ENCODE results near the gene COL6A1. TPM values are rescaled to one million over a fixed set of nuclear protein-coding genes. Genes with fewer than 3 reads are reported as not detected.
A peak's percentile ranks its signal among the peaks of the same experiment; 100 is the strongest.

Gene COL6A1
- total RNA-seq, 1 experiment from 2014 or later: 221 TPM

DNA sequence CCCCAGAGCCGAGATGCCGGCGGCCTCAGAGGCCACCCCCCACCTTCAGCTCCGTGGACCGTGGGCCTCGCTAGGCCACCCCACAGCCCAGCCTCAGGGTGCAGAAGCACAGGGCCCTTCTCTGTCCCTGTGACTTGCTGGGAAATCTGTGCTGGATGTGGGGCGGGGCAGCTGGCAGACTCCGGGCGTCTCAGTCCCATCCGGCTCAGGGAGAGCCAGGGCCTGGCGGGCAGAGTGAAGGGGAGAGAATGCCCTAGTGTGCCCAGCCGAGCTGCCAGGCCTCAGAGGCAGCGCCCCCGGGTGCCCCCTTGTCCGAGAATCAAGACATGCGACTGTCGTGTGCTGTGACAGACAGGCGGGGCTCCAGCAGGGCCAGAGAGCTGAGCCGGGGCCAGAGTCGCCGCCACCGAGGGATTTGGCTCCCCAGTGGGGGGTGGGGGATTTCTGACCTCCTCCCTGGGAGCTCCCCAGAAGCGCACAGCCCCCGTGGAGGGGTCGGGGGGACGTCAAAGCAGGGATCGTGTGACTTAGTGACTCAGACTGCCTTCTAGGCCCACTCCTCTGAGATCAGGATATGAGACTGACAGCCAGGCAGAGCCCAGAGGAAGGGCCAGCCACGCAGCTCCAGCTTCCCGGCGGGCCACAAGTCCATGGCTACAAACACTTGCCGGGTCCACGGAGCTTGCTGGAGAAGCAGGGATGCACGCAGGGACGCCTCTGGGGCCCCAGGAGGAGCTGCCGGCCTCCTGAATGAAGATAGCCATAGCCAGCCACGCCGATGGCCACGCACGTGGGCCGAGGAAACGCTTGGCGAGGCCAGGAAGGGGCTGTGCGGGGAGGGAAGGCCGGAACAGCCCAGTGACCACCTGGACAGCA is 11.9 kb downstream of the COL6A1 start:
- Mint-ChIP-seq H3K4me3 (no peak overlapping the region), H3K27ac (no peak overlapping the region), H3K36me3 (peaks cover 9% of the 10 kb centered on the region; the same call in 1 of the 2 replicates), H3K27me3 (ENCODE audit: low read depth) (no peaks in the 10 kb centered on the region), H3K4me1 (no peaks in the 10 kb centered on the region), H3K9me3 (no peaks in the 10 kb centered on the region)
- TF ChIP-seq, protein P1, sequence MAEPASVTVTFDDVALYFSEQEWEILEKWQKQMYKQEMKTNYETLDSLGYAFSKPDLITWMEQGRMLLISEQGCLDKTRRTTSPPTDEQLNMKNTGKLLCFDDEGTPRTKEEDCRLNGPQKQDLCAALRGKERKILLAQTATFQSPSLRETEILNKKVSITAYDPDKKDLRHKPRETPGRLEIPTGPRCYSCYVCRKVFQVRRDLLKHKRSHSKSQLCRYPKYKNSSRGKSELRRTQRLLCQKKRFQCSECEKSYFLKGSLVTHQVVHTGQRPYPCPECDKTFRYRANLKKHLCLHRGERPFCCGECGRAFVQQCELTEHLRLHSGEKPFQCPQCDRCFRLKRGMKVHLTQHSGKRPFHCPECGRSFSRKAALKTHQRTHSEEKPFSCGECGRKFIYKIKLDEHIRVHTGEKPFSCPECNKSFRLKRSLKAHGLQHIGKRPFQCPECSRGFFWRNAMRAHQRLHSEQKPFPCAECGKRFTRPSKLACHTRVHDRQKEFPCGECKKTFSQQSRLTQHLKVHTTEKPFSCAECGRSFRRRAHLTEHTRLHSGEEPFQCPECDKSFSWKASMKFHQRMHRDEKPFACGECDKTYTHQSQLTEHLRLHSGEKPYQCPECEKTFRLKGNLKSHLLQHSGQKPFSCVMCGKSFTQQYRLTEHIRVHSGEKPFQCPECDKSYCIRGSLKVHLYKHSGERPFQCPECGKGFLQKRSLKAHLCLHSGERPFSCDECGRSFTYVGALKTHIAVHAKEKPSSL (CRISPR knock-in tag; conservative IDR thresholded peaks at IDR 0.05): no peak
- TF ChIP-seq, protein P2, sequence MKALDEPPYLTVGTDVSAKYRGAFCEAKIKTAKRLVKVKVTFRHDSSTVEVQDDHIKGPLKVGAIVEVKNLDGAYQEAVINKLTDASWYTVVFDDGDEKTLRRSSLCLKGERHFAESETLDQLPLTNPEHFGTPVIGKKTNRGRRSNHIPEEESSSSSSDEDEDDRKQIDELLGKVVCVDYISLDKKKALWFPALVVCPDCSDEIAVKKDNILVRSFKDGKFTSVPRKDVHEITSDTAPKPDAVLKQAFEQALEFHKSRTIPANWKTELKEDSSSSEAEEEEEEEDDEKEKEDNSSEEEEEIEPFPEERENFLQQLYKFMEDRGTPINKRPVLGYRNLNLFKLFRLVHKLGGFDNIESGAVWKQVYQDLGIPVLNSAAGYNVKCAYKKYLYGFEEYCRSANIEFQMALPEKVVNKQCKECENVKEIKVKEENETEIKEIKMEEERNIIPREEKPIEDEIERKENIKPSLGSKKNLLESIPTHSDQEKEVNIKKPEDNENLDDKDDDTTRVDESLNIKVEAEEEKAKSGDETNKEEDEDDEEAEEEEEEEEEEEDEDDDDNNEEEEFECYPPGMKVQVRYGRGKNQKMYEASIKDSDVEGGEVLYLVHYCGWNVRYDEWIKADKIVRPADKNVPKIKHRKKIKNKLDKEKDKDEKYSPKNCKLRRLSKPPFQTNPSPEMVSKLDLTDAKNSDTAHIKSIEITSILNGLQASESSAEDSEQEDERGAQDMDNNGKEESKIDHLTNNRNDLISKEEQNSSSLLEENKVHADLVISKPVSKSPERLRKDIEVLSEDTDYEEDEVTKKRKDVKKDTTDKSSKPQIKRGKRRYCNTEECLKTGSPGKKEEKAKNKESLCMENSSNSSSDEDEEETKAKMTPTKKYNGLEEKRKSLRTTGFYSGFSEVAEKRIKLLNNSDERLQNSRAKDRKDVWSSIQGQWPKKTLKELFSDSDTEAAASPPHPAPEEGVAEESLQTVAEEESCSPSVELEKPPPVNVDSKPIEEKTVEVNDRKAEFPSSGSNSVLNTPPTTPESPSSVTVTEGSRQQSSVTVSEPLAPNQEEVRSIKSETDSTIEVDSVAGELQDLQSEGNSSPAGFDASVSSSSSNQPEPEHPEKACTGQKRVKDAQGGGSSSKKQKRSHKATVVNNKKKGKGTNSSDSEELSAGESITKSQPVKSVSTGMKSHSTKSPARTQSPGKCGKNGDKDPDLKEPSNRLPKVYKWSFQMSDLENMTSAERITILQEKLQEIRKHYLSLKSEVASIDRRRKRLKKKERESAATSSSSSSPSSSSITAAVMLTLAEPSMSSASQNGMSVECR (CRISPR knock-in tag; IDR thresholded peaks at IDR 0.05; ENCODE audit: borderline replicate concordance): no peak
- TF ChIP-seq, protein P3, sequence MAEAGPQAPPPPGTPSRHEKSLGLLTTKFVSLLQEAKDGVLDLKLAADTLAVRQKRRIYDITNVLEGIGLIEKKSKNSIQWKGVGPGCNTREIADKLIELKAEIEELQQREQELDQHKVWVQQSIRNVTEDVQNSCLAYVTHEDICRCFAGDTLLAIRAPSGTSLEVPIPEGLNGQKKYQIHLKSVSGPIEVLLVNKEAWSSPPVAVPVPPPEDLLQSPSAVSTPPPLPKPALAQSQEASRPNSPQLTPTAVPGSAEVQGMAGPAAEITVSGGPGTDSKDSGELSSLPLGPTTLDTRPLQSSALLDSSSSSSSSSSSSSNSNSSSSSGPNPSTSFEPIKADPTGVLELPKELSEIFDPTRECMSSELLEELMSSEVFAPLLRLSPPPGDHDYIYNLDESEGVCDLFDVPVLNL (CRISPR knock-in tag; IDR thresholded peaks at IDR 0.05; ENCODE audit: borderline replicate concordance, low read depth): no peak
- TF ChIP-seq, protein P4, sequence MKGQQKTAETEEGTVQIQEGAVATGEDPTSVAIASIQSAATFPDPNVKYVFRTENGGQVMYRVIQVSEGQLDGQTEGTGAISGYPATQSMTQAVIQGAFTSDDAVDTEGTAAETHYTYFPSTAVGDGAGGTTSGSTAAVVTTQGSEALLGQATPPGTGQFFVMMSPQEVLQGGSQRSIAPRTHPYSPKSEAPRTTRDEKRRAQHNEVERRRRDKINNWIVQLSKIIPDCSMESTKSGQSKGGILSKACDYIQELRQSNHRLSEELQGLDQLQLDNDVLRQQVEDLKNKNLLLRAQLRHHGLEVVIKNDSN (CRISPR knock-in tag; IDR thresholded peaks at IDR 0.05): no peak
- TF ChIP-seq ZNF317 (CRISPR knock-in tag; IDR thresholded peaks at IDR 0.05; ENCODE audit: borderline replicate concordance, low read depth) (no peak), JUN (CRISPR knock-in tag; IDR thresholded peaks at IDR 0.05) (no peak), ZNF219 (CRISPR knock-in tag; IDR thresholded peaks at IDR 0.05; ENCODE audit: borderline replicate concordance) (no peak), CREB1 (CRISPR knock-in tag; IDR thresholded peaks at IDR 0.05) (no peak), ZNF396 (CRISPR knock-in tag; IDR thresholded peaks at IDR 0.05; ENCODE audit: borderline replicate concordance) (no peak), ZNF416 (CRISPR knock-in tag; IDR thresholded peaks at IDR 0.05) (no peak)
- TF ChIP-seq, protein P5, sequence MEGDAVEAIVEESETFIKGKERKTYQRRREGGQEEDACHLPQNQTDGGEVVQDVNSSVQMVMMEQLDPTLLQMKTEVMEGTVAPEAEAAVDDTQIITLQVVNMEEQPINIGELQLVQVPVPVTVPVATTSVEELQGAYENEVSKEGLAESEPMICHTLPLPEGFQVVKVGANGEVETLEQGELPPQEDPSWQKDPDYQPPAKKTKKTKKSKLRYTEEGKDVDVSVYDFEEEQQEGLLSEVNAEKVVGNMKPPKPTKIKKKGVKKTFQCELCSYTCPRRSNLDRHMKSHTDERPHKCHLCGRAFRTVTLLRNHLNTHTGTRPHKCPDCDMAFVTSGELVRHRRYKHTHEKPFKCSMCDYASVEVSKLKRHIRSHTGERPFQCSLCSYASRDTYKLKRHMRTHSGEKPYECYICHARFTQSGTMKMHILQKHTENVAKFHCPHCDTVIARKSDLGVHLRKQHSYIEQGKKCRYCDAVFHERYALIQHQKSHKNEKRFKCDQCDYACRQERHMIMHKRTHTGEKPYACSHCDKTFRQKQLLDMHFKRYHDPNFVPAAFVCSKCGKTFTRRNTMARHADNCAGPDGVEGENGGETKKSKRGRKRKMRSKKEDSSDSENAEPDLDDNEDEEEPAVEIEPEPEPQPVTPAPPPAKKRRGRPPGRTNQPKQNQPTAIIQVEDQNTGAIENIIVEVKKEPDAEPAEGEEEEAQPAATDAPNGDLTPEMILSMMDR (IDR thresholded peaks at IDR 0.05): no peak
- TF ChIP-seq, protein P6, sequence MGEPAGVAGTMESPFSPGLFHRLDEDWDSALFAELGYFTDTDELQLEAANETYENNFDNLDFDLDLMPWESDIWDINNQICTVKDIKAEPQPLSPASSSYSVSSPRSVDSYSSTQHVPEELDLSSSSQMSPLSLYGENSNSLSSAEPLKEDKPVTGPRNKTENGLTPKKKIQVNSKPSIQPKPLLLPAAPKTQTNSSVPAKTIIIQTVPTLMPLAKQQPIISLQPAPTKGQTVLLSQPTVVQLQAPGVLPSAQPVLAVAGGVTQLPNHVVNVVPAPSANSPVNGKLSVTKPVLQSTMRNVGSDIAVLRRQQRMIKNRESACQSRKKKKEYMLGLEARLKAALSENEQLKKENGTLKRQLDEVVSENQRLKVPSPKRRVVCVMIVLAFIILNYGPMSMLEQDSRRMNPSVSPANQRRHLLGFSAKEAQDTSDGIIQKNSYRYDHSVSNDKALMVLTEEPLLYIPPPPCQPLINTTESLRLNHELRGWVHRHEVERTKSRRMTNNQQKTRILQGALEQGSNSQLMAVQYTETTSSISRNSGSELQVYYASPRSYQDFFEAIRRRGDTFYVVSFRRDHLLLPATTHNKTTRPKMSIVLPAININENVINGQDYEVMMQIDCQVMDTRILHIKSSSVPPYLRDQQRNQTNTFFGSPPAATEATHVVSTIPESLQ (CRISPR knock-in tag; IDR thresholded peaks at IDR 0.05): no peak
- TF ChIP-seq, protein P7, sequence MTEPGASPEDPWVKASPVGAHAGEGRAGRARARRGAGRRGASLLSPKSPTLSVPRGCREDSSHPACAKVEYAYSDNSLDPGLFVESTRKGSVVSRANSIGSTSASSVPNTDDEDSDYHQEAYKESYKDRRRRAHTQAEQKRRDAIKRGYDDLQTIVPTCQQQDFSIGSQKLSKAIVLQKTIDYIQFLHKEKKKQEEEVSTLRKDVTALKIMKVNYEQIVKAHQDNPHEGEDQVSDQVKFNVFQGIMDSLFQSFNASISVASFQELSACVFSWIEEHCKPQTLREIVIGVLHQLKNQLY (CRISPR knock-in tag; IDR thresholded peaks at IDR 0.05): no peak
- TF ChIP-seq, protein P8, sequence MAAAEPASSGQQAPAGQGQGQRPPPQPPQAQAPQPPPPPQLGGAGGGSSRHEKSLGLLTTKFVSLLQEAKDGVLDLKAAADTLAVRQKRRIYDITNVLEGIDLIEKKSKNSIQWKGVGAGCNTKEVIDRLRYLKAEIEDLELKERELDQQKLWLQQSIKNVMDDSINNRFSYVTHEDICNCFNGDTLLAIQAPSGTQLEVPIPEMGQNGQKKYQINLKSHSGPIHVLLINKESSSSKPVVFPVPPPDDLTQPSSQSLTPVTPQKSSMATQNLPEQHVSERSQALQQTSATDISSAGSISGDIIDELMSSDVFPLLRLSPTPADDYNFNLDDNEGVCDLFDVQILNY (CRISPR knock-in tag; IDR thresholded peaks at IDR 0.05): no peak
- POLR2A ChIA-PET: no interaction called here
- ATAC-seq: no peak
- CTCF ChIA-PET: interaction anchor here (0.7 to 1.6 kb wide), 3 partner anchors 21 to 150 kb away, joined by 3 to 6 read pairs (median 3); no protein-coding TSS in a partner anchor
- peak; percentile 15 for DNase-seq (ENCODE audit: low spot score)
